NCI-H1417 treated with DMSO at 0.1 percent for 48 hours (cell line): Measurements from ENCODE around the gene FAM114A1.

ENCODE experiments used
- DNase-seq: peaks from one replicate; lab custom pipeline; 2025; lab: John Stamatoyannopoulos, UW

FAM114A1 gene

GRCh38 chr4:38859501-38859900 lies 8.1 kb upstream of the FAM114A1 start:
- DNase-seq, result no peak

- DNase-seq, result no peak
Measured at GRCh38 chr4:38860788-38861424, 6.7 kb upstream of the FAM114A1 start.

- DNase-seq, result no peak
Measured at GRCh38 chr4:38861791-38862190, 5.8 kb upstream of the FAM114A1 start.

- DNase-seq, result no peak
Measured at GRCh38 chr4:38865445-38865844, 2.2 kb upstream of the FAM114A1 start.

GRCh38 chr4:38866973-38867477 lies 581 bp upstream of the FAM114A1 start:
- no peak for DNase-seq

GRCh38 chr4:38868059-38868960 lies 704 bp downstream of the FAM114A1 start:
- no peak for DNase-seq

GRCh38 chr4:38869511-38869910 lies 1.9 kb downstream of the FAM114A1 start:
- no peak for DNase-seq

GRCh38 chr4:38870098-38870808 lies 2.6 kb downstream of the FAM114A1 start:
- DNase-seq, result no peak

GRCh38 chr4:38871593-38871992 lies 4.0 kb downstream of the FAM114A1 start:
- no peak for DNase-seq

GRCh38 chr4:38872620-38873019 lies 5.0 kb downstream of the FAM114A1 start:
- no peak for DNase-seq

GRCh38 chr4:38873290-38873944 lies 5.8 kb downstream of the FAM114A1 start:
- no peak for DNase-seq

GRCh38 chr4:38876636-38877035 lies 9.0 kb downstream of the FAM114A1 start:
- DNase-seq, result no peak

- no peak for DNase-seq
Measured at GRCh38 chr4:38884254-38884653, 16.6 kb downstream of the FAM114A1 start.

- DNase-seq, result no peak
Measured at GRCh38 chr4:38889143-38889542, 21.5 kb downstream of the FAM114A1 start.

GRCh38 chr4:38891051-38891983 lies 23.7 kb downstream of the FAM114A1 start:
- no peak for DNase-seq

- no peak for DNase-seq
Measured at GRCh38 chr4:38894322-38894982, 26.8 kb downstream of the FAM114A1 start.

GRCh38 chr4:38896940-38897339 lies 29.3 kb downstream of the FAM114A1 start:
- no peak for DNase-seq

- no peak for DNase-seq
Measured at GRCh38 chr4:38898245-38898644, 30.6 kb downstream of the FAM114A1 start.

- DNase-seq, result no peak
Measured at GRCh38 chr4:38902221-38902620, 34.6 kb downstream of the FAM114A1 start.

- DNase-seq, result peak; percentile 9
Measured at GRCh38 chr4:38902695-38903094, 35.1 kb downstream of the FAM114A1 start.
